ENCODE results near the gene FOXA3.
"Not testable (repeated sequence)": the region's sequence is repeated elsewhere in the genome, so short reads cannot be mapped to it uniquely, and the experiment has no call there.

FOXA3 gene

GRCh38 chr19:45865269-45865948, 1.3 kb downstream of the FOXA3 start:
- Histone ChIP-seq H3K27me3 (ENCODE audit: insufficient read depth, low read length, poor library complexity) (no peaks in the 10 kb centered on the region), H3K79me2 (ENCODE audit: insufficient read depth, low read length) (peaks cover 25% of the 10 kb centered on the region), H3K4me1 (ENCODE audit: insufficient read depth, low read length) (peaks cover 26% of the 10 kb centered on the region), H3K4me3 (ENCODE audit: low read depth in 1 of 2, low read length in 2 of 2) (no peak overlapping the region), H4K20me1 (ENCODE audit: insufficient read depth, low read length) (no peaks in the 10 kb centered on the region), H3K27ac (ENCODE audit: low read length) (no peak overlapping the region), H2AFZ (ENCODE audit: low read depth, low read length) (no peak overlapping the region), H3K9ac (ENCODE audit: low read depth, low read length) (no peak overlapping the region), H3K36me3 (ENCODE audit: insufficient read depth, low read length) (0 out of 2 replicates have a peak, but pooled peaks cover 5% of the 10 kb centered on the region), H3K9me3 (ENCODE audit: insufficient read depth, low read length, severe bottlenecking) (no peaks in the 10 kb centered on the region), H3K4me2 (ENCODE audit: insufficient read depth, low read length) (no peak overlapping the region)
- DNase-seq (no peak), ATAC-seq (ENCODE audit: insufficient read depth, low read depth) (no peak)
- TF ChIP-seq CTCF (IDR thresholded peaks at IDR 0.05; ENCODE audit: borderline replicate concordance, extremely low read depth, low read length, poor library complexity, severe bottlenecking): no peak
- TF ChIP-seq EZH2 (IDR thresholded peaks at IDR 0.05; ENCODE audit: borderline replicate concordance, low read depth, low read length, severe bottlenecking): no peak

GRCh38 chr19:45866400-45867176, 2.5 kb downstream of the FOXA3 start:
- no peaks in the 10 kb centered on the region for H3K27me3 ChIP-seq (ENCODE audit: insufficient read depth, low read length, poor library complexity)
- no peak overlapping the region for H3K4me2 ChIP-seq (ENCODE audit: insufficient read depth, low read length)
- TF ChIP-seq EZH2 (IDR thresholded peaks at IDR 0.05; ENCODE audit: borderline replicate concordance, low read depth, low read length, severe bottlenecking) (no peak), CTCF (IDR thresholded peaks at IDR 0.05; ENCODE audit: borderline replicate concordance, extremely low read depth, low read length, poor library complexity, severe bottlenecking) (no peak)
- no peak for ATAC-seq (ENCODE audit: insufficient read depth, low read depth)
- no peak overlapping the region for H2AFZ ChIP-seq (ENCODE audit: low read depth, low read length)
- no peaks in the 10 kb centered on the region for H4K20me1 ChIP-seq (ENCODE audit: insufficient read depth, low read length)
- H3K4me3 ChIP-seq (ENCODE audit: low read depth in 1 of 2, low read length in 2 of 2): no peak overlapping the region
- H3K36me3 ChIP-seq (ENCODE audit: insufficient read depth, low read length): no peaks in the 10 kb centered on the region
- H3K4me1 ChIP-seq (ENCODE audit: insufficient read depth, low read length): peaks cover 15% of the 10 kb centered on the region
- no peaks in the 10 kb centered on the region for H3K9me3 ChIP-seq (ENCODE audit: insufficient read depth, low read length, severe bottlenecking)
- no peak overlapping the region for H3K27ac ChIP-seq (ENCODE audit: low read length)
- H3K9ac ChIP-seq (ENCODE audit: low read depth, low read length): no peak overlapping the region
- peaks cover 13% of the 10 kb centered on the region for H3K79me2 ChIP-seq (ENCODE audit: insufficient read depth, low read length)
- no peak for DNase-seq

- H3K79me2 ChIP-seq (ENCODE audit: insufficient read depth, low read length); ATAC-seq (ENCODE audit: insufficient read depth, low read depth); H3K27me3 ChIP-seq (ENCODE audit: insufficient read depth, low read length, poor library complexity); H3K27ac ChIP-seq (ENCODE audit: low read length); H3K4me3 ChIP-seq (ENCODE audit: low read depth in 1 of 2, low read length in 2 of 2); H3K4me2 ChIP-seq (ENCODE audit: insufficient read depth, low read length); H3K9me3 ChIP-seq (ENCODE audit: insufficient read depth, low read length, severe bottlenecking); H3K4me1 ChIP-seq (ENCODE audit: insufficient read depth, low read length); H3K9ac ChIP-seq (ENCODE audit: low read depth, low read length); DNase-seq; H2AFZ ChIP-seq (ENCODE audit: low read depth, low read length); H3K36me3 ChIP-seq (ENCODE audit: insufficient read depth, low read length); H4K20me1 ChIP-seq (ENCODE audit: insufficient read depth, low read length): not testable (repeated sequence)
Measured at GRCh38 chr19:45867241-45867640, 3.1 kb downstream of the FOXA3 start.

- no peak overlapping the region for H3K4me2 ChIP-seq (ENCODE audit: insufficient read depth, low read length)
- no peak for ATAC-seq (ENCODE audit: insufficient read depth, low read depth)
- no peaks in the 10 kb centered on the region for H4K20me1 ChIP-seq (ENCODE audit: insufficient read depth, low read length)
Measured at GRCh38 chr19:45870798-45871197, 6.7 kb downstream of the FOXA3 start.

More at GRCh38 chr19:45870798-45871197, 6.7 kb downstream of the FOXA3 start:
- H3K27me3 ChIP-seq (ENCODE audit: insufficient read depth, low read length, poor library complexity): peaks cover under 1% of the 10 kb centered on the region
- no peak overlapping the region for H3K4me3 ChIP-seq (ENCODE audit: low read depth in 1 of 2, low read length in 2 of 2)
- no peaks in the 10 kb centered on the region for H3K79me2 ChIP-seq (ENCODE audit: insufficient read depth, low read length)
- H3K9ac ChIP-seq (ENCODE audit: low read depth, low read length): no peak overlapping the region
- no peak for TF ChIP-seq EZH2 (IDR thresholded peaks at IDR 0.05; ENCODE audit: borderline replicate concordance, low read depth, low read length, severe bottlenecking)
- TF ChIP-seq CTCF (IDR thresholded peaks at IDR 0.05; ENCODE audit: borderline replicate concordance, extremely low read depth, low read length, poor library complexity, severe bottlenecking): no peak
- no peak for DNase-seq
- H2AFZ ChIP-seq (ENCODE audit: low read depth, low read length): no peak overlapping the region
- no peak overlapping the region for H3K27ac ChIP-seq (ENCODE audit: low read length)
- no peaks in the 10 kb centered on the region for H3K4me1 ChIP-seq (ENCODE audit: insufficient read depth, low read length)
- no peaks in the 10 kb centered on the region for H3K36me3 ChIP-seq (ENCODE audit: insufficient read depth, low read length)
- H3K9me3 ChIP-seq (ENCODE audit: insufficient read depth, low read length, severe bottlenecking): no peaks in the 10 kb centered on the region
